SK-N-SH treated with all-trans-retinoic acid at 6 μM for 48 hours (cell line): ENCODE data around the gene LIX1.

Source experiments
- CSDC2 ChIP-seq: fragments of 250-450 bp; sonication (Bioruptor Pico); IDR thresholded peaks from 2 replicates; pipeline ENCODE4 v1.5.0; 2020; ENCODE audit warnings: mild to moderate bottlenecking, moderate library complexity
- ESRRG ChIP-seq: fragments of 250-450 bp; sonication (Bioruptor Pico); IDR thresholded peaks from 2 replicates; pipeline ENCODE4 v1.6.1; 2021; ENCODE audit warnings: mild to moderate bottlenecking
- ISL1 ChIP-seq: fragments of 250-450 bp; sonication (Bioruptor Pico); IDR thresholded peaks from 2 replicates; pipeline ENCODE4 v2.1.2; 2022; ENCODE audit warnings: mild to moderate bottlenecking, moderate library complexity
- OSR1 ChIP-seq: fragments of 250-450 bp; sonication (Bioruptor Pico); IDR thresholded peaks from 2 replicates; pipeline ENCODE4 v1.8.0; 2022; ENCODE audit warnings: moderate library complexity, mild to moderate bottlenecking, inconsistent platforms
- RARB ChIP-seq: fragments of 250-450 bp; sonication (Bioruptor Pico); IDR thresholded peaks from 2 replicates; pipeline ENCODE4 v1.8.0; 2021; ENCODE audit warnings: mild to moderate bottlenecking, moderate library complexity
- SNAI2 ChIP-seq: fragments of 250-450 bp; sonication (Bioruptor Pico); IDR thresholded peaks from 2 replicates; pipeline ENCODE4 v1.5.0; 2020; ENCODE audit warnings: mild to moderate bottlenecking, moderate library complexity
- ZFP3 ChIP-seq: fragments of 250-450 bp; sonication (Bioruptor Pico); IDR thresholded peaks from 2 replicates; pipeline ENCODE4 v1.5.0; 2020; ENCODE audit warnings: mild to moderate bottlenecking, moderate library complexity
- ZFP30 ChIP-seq: fragments of 450-650 bp; formaldehyde crosslinking; IDR thresholded peaks from 2 replicates; pipeline ENCODE4 v1.5.0; 2022; ENCODE audit warnings: mild to moderate bottlenecking, moderate library complexity
- ZNF70 ChIP-seq: fragments of 450-650 bp; formaldehyde crosslinking; IDR thresholded peaks from 2 replicates; pipeline ENCODE4 v1.5.0; 2020; ENCODE audit warnings: mild to moderate bottlenecking, moderate library complexity
- ZNF8 ChIP-seq: fragments of 450-650 bp; formaldehyde crosslinking; IDR thresholded peaks from 2 replicates; pipeline ENCODE4 v1.5.0; 2020; ENCODE audit warnings: mild to moderate bottlenecking, moderate library complexity
- TF ChIP-seq, protein P1 (sequence below): fragments of 250-450 bp; sonication (Bioruptor Pico); IDR thresholded peaks from 2 replicates; pipeline ENCODE4 v1.8.0; 2020; ENCODE audit warnings: mild to moderate bottlenecking, moderate library complexity, borderline replicate concordance
- TF ChIP-seq, protein P2 (sequence below): fragments of 250-450 bp; sonication (Bioruptor Pico); IDR thresholded peaks from 2 replicates; pipeline ENCODE4 v1.5.1; 2020; ENCODE audit warnings: low read depth, mild to moderate bottlenecking, moderate library complexity

DNA sequence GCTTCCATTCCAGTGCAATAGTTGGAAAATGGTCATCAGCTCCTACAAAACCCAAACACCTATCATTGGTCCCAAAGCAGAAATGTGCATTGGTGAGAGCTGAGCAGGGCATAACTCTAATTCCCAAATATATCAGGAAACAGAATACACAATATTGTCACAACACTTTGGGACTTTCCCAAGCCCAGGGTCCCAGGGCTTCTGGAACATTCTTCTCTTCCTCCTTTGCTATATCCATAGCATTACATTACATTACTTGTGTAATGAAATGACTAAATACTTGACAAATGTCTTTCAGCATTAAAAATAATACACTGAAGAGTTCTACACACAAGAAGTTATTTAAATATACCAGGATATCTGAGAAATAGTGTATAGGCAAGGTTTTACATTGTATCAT lies 45.6 kb downstream of the LIX1 start:
- no peak for TF ChIP-seq CSDC2 (CRISPR knock-in tag)
- TF ChIP-seq, protein P1, sequence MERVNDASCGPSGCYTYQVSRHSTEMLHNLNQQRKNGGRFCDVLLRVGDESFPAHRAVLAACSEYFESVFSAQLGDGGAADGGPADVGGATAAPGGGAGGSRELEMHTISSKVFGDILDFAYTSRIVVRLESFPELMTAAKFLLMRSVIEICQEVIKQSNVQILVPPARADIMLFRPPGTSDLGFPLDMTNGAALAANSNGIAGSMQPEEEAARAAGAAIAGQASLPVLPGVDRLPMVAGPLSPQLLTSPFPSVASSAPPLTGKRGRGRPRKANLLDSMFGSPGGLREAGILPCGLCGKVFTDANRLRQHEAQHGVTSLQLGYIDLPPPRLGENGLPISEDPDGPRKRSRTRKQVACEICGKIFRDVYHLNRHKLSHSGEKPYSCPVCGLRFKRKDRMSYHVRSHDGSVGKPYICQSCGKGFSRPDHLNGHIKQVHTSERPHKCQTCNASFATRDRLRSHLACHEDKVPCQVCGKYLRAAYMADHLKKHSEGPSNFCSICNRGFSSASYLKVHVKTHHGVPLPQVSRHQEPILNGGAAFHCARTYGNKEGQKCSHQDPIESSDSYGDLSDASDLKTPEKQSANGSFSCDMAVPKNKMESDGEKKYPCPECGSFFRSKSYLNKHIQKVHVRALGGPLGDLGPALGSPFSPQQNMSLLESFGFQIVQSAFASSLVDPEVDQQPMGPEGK (CRISPR knock-in tag) = no peak
- no peak for TF ChIP-seq ZFP3 (CRISPR knock-in tag)
- TF ChIP-seq ZNF8 = no peak
- TF ChIP-seq, protein P2, sequence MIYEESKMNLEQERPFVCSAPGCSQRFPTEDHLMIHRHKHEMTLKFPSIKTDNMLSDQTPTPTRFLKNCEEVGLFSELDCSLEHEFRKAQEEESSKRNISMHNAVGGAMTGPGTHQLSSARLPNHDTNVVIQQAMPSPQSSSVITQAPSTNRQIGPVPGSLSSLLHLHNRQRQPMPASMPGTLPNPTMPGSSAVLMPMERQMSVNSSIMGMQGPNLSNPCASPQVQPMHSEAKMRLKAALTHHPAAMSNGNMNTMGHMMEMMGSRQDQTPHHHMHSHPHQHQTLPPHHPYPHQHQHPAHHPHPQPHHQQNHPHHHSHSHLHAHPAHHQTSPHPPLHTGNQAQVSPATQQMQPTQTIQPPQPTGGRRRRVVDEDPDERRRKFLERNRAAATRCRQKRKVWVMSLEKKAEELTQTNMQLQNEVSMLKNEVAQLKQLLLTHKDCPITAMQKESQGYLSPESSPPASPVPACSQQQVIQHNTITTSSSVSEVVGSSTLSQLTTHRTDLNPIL (CRISPR knock-in tag) = no peak
- TF ChIP-seq SNAI2 (CRISPR knock-in tag) = no peak
- no peak for TF ChIP-seq ISL1
- TF ChIP-seq ZNF70 (CRISPR knock-in tag) = no peak
- no peak for TF ChIP-seq ESRRG
- no peak for TF ChIP-seq OSR1 (CRISPR knock-in tag)
- TF ChIP-seq ZFP30 (CRISPR knock-in tag) = no peak
- no peak for TF ChIP-seq RARB (CRISPR knock-in tag)
